DND-41 (cell line): ENCODE measurements around the gene BSG.
A peak's percentile ranks its signal among the peaks of the same experiment; 100 is the strongest.

ENCODE experiments used
- ATAC-seq: fragments of 200-7000 bp; cut with Tn5 transposase; 3 replicates; pipeline ENCODE4 v1.9.1; 2021; ENCODE audit warnings: low read depth; ENCODE audit not compliant: insufficient read depth
- DNase-seq: peaks from one replicate; pipeline ENCODE4 v3.0.0-alpha.2; 2020
- H2AFZ ChIP-seq: 2 replicates; pipeline ENCODE4 v1.6.0; 2012; ENCODE audit warnings: low read depth, low read length
- H3K27ac ChIP-seq: 2 replicates; pipeline ENCODE4 v1.5.1; 2012; ENCODE audit warnings: low read length, inconsistent platforms
- H3K27me3 ChIP-seq: fragments of 200-600 bp; sonication (generic); 2 replicates; pipeline ENCODE4 v1.6.0; 2012; ENCODE audit warnings: low read length, mild to moderate bottlenecking, inconsistent platforms; ENCODE audit not compliant: insufficient read depth, poor library complexity
- H3K36me3 ChIP-seq: 2 replicates; pipeline ENCODE4 v1.5.1; 2012; ENCODE audit warnings: low read length, inconsistent platforms; ENCODE audit not compliant: insufficient read depth
- H3K4me1 ChIP-seq: 2 replicates; pipeline ENCODE4 v1.5.1; 2012; ENCODE audit warnings: mild to moderate bottlenecking, low read length; ENCODE audit not compliant: insufficient read depth
- H3K4me2 ChIP-seq: 2 replicates; pipeline ENCODE4 v1.6.0; 2012; ENCODE audit warnings: mild to moderate bottlenecking, moderate library complexity, low read length, inconsistent platforms; ENCODE audit not compliant: insufficient read depth
- H3K4me3 ChIP-seq, 2 experiments: fragments of 200-600 bp in 1 of 2; shearing (Covaris generic) in 1 of 2; 2 replicates each; pipeline ENCODE4 v1.5.1; 2012 to 2016; ENCODE audit warnings: inconsistent platforms in 2 of 2, low read length in 2 of 2, mild to moderate bottlenecking in 2 of 2, low read depth in 1 of 2, moderate library complexity in 1 of 2
- H3K79me2 ChIP-seq: 2 replicates; pipeline ENCODE4 v1.6.0; 2012; ENCODE audit warnings: low read length, inconsistent platforms; ENCODE audit not compliant: insufficient read depth
- H3K9ac ChIP-seq: 2 replicates; pipeline ENCODE4 v1.6.0; 2012; ENCODE audit warnings: low read depth, mild to moderate bottlenecking, inconsistent platforms, low read length, moderate library complexity
- H3K9me3 ChIP-seq: 2 replicates; pipeline ENCODE4 v1.5.1; 2012; ENCODE audit warnings: low read length, moderate library complexity, mild to moderate bottlenecking, inconsistent platforms; ENCODE audit not compliant: insufficient read depth, severe bottlenecking
- H4K20me1 ChIP-seq: 2 replicates; pipeline ENCODE4 v1.6.0; 2012; ENCODE audit warnings: low read length; ENCODE audit not compliant: insufficient read depth
- EZH2 ChIP-seq: IDR thresholded peaks from 3 replicates; pipeline ENCODE4 v1.6.1; 2012; ENCODE audit warnings: borderline replicate concordance, low read depth, mild to moderate bottlenecking, moderate library complexity, low read length, inconsistent platforms; ENCODE audit not compliant: severe bottlenecking
- TF ChIP-seq, protein P1 (sequence below): IDR thresholded peaks from 2 replicates; pipeline ENCODE4 v1.5.1; 2012; ENCODE audit warnings: borderline replicate concordance, low read length, moderate library complexity, mild to moderate bottlenecking; ENCODE audit not compliant: poor library complexity, severe bottlenecking; ENCODE audit errors: extremely low read depth

BSG gene

DNA sequence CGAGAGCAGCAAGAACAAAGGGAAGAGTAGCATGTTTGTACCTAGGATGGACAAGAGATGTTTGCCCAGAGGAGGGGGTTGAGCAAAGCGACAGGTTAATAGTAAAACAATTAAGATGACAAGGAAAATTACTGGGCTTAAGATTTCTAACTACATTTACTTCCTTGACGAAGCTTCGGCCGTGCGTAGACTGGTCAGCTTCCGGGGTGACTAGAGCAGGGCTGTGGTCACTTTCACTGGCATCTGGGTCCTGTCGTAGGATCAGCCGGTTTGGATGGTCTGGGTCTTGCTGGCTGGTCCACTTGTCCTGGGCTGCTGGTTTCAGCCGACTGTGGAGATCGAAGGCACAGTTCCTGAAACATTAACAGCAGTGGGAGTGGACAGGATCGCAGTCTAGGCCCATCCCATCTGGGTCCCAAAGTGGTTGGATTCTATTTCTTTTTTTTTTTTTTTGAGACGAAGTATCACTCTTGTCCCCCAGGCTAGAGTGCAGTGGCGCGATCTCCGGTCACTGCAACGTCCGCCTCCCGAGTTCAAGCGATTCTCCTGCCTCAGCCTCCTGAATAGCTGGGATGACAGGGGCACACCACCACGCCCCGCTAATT, 5.0 kb upstream of the BSG start:
- Histone ChIP-seq H3K27ac (no peak overlapping the region), H3K27me3 (no peaks in the 10 kb centered on the region), H3K36me3 (peaks cover 15% of the 10 kb centered on the region; the same call in 1 of the 2 replicates), H3K79me2 (no peaks in the 10 kb centered on the region), H3K4me2 (no peak overlapping the region), H3K9me3 (no peaks in the 10 kb centered on the region), H2AFZ (no peak overlapping the region), H3K9ac (no peak overlapping the region), H4K20me1 (no peaks in the 10 kb centered on the region), H3K4me3 (no peak overlapping the region), H3K4me1 (0 out of 2 replicates have a peak, but pooled peaks cover 5% of the 10 kb centered on the region)
- DNase-seq (no peak), ATAC-seq (no peak)
- TF ChIP-seq, protein P1, sequence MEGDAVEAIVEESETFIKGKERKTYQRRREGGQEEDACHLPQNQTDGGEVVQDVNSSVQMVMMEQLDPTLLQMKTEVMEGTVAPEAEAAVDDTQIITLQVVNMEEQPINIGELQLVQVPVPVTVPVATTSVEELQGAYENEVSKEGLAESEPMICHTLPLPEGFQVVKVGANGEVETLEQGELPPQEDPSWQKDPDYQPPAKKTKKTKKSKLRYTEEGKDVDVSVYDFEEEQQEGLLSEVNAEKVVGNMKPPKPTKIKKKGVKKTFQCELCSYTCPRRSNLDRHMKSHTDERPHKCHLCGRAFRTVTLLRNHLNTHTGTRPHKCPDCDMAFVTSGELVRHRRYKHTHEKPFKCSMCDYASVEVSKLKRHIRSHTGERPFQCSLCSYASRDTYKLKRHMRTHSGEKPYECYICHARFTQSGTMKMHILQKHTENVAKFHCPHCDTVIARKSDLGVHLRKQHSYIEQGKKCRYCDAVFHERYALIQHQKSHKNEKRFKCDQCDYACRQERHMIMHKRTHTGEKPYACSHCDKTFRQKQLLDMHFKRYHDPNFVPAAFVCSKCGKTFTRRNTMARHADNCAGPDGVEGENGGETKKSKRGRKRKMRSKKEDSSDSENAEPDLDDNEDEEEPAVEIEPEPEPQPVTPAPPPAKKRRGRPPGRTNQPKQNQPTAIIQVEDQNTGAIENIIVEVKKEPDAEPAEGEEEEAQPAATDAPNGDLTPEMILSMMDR = no peak
- no peak for TF ChIP-seq EZH2

DNA sequence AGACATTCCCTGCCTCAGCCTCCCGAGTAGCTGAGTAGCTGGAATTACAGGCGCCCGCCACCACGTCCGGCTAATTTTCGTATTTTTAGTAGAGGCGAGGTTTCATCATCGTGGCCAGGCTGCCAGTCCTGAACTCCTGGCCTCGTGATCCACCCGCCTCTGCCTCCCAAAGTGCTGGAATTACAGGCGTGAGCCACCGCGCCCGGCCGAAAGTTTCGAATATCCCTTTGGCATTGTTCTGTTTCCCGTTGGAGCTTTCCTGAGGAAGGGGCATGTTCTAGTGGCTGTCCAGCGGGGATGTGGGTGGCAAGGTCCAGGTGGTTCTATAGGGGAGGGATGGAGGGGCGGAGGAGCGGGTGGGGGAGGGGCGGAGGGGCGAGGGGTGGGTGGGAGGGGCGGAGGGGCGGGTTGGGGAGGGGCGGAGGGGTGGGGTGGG, 2.1 kb upstream of the BSG start:
- ATAC-seq (no peak), DNase-seq (no peak)
- H4K20me1 ChIP-seq = peaks cover 21% of the 10 kb centered on the region
- H3K4me3 ChIP-seq = no peak overlapping the region
- no peak overlapping the region for H2AFZ ChIP-seq
- H3K4me1 ChIP-seq = peaks cover 25% of the 10 kb centered on the region
- no peak overlapping the region for H3K4me2 ChIP-seq
- no peak overlapping the region for H3K9ac ChIP-seq
- peaks cover 29% of the 10 kb centered on the region for H3K79me2 ChIP-seq
- no peaks in the 10 kb centered on the region for H3K27me3 ChIP-seq
- TF ChIP-seq EZH2 = no peak
- TF ChIP-seq, protein P1 = no peak
- peaks cover 17% of the 10 kb centered on the region for H3K36me3 ChIP-seq
- no peak overlapping the region for H3K27ac ChIP-seq
- H3K9me3 ChIP-seq = no peaks in the 10 kb centered on the region

DNA sequence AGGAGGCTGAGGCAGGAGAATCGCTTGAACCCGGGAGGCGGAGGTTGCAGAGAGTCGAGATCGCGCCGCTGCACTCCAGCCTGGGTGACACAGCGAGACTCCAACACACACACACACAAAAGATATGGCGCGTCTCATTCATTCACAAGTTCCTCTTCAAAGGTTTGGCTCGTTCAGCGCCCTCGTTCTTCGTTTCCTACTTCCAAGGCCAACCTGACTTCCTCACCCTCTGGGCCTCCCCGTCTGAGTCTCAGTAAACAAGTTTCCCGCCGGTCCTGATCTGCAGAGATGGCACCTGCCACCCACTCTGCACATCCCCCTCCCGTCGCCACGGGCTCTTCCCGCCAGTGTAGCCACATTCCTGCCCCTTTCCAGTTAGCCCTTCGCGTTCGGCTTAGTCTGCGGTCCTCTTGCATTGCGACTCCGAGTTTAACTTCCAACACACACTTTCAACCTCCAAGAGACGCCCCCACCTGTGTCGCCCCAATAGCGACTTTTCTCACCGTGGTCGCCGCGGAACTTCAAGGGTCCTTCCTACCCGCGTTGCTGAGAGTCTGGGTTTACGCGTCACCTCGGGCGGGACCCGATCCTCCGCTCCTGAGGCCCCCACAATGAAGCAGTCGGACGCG, 1.3 kb upstream of the BSG start:
- Histone ChIP-seq H3K79me2 (peaks cover 36% of the 10 kb centered on the region), H3K4me1 (peaks cover 28% of the 10 kb centered on the region), H3K4me2 (peak overlapping the region; percentile 65), H4K20me1 (peaks cover 27% of the 10 kb centered on the region), H3K27ac (peak overlapping the region; percentile 85), H3K36me3 (peaks cover 20% of the 10 kb centered on the region), H3K9ac (peak overlapping the region; percentile 78), H3K27me3 (no peaks in the 10 kb centered on the region), H3K9me3 (no peaks in the 10 kb centered on the region), H3K4me3 (peak overlapping the region; percentile 29 to 59), H2AFZ (peak overlapping the region; percentile 68)
- TF ChIP-seq EZH2 = no peak
- TF ChIP-seq, protein P1 = no peak
- DNase-seq = peak; percentile 81
- peak; percentile 59 for ATAC-seq
